H1 (cell line): Measurements from ENCODE around the gene GLYR1. TPM values are rescaled to one million over a fixed set of nuclear protein-coding genes. Genes with fewer than 3 reads are reported as not detected.

Experiments used
- CTCF ChIA-PET: fragments of 300-600 bp; sonication (Branson Sonifier 250); formaldehyde crosslinking; loops from one replicate; lab custom pipeline; 2021; ENCODE audit not compliant: partially characterized antibody; lab: Charles Lee
- POLR2A ChIA-PET: fragments of 300-600 bp; sonication (Branson Sonifier 250); formaldehyde crosslinking; loops from one replicate; lab custom pipeline; 2021; ENCODE audit warnings: inconsistent platforms; ENCODE audit not compliant: partially characterized antibody; lab: Charles Lee
- DNase-seq, 2 experiments: peaks; one replicate each; pipeline versions ENCODE4 v3.0.0 to v3.0.0-alpha.2; 2010 to 2022; ENCODE audit warnings: low spot score in 2 of 2, low read depth in 1 of 2, mixed read lengths in 1 of 2
- FAIRE-seq: peaks from 2 replicates; lab custom pipeline; 2011; peaks lifted over from hg19 to GRCh38; lab: Jason Lieb, UNC
- H2AFZ ChIP-seq: 2 replicates; pipeline ENCODE4 v1.8.1; 2012; ENCODE audit warnings: low read length, inconsistent platforms
- H2AK5ac ChIP-seq: 2 replicates; pipeline ENCODE4 v1.6.1; 2013; ENCODE audit warnings: low read depth, low read length
- H2BK120ac ChIP-seq: replicated peaks from 2 replicates; pipeline ENCODE3; 2013; ENCODE audit warnings: low read depth, low read length, inconsistent platforms
- H2BK12ac ChIP-seq: 2 replicates; pipeline ENCODE4 v1.6.1; 2013; ENCODE audit warnings: low read depth, low read length
- H2BK15ac ChIP-seq: 2 replicates; pipeline ENCODE4 v1.6.1; 2013; ENCODE audit warnings: low read length
- H2BK20ac ChIP-seq: 2 replicates; pipeline ENCODE4 v1.6.1; 2013; ENCODE audit warnings: low read length
- H2BK5ac ChIP-seq: 2 replicates; pipeline ENCODE4 v1.6.1; 2013; ENCODE audit warnings: low read depth, low read length
- H3K14ac ChIP-seq: 2 replicates; pipeline ENCODE4 v1.6.1; 2013; ENCODE audit warnings: inconsistent platforms; ENCODE audit not compliant: insufficient read length
- H3K18ac ChIP-seq: 2 replicates; pipeline ENCODE4 v1.6.1; 2013; ENCODE audit warnings: low read length; ENCODE audit errors: extremely low read depth
- H3K23ac ChIP-seq: 2 replicates; pipeline ENCODE4 v1.6.1; 2013; ENCODE audit warnings: inconsistent platforms; ENCODE audit not compliant: insufficient read length
- H3K23me2 ChIP-seq: 2 replicates; pipeline ENCODE4 v1.6.1; 2013; ENCODE audit warnings: low read depth, low read length
- H3K27ac ChIP-seq: 2 replicates; pipeline ENCODE4 v1.6.1; 2011; ENCODE audit warnings: low read depth, low read length, inconsistent platforms
- H3K27me3 ChIP-seq, 4 experiments: replicated peaks in 1 of 4; 1 replicate in 1 of 4; 2 replicates in 3 of 4; pipeline versions ENCODE4 v1.6.1 to v1.8.1; 2011 to 2013; ENCODE audit warnings: low read length in 3 of 4, mild to moderate bottlenecking in 3 of 4, inconsistent platforms in 2 of 4, mixed read lengths in 2 of 4, moderate library complexity in 1 of 4; ENCODE audit not compliant: control insufficient read depth in 3 of 4, insufficient read depth in 3 of 4; ENCODE audit errors: extremely low read depth in 1 of 4
- H3K36me3 ChIP-seq, 4 experiments: 2 replicates each; pipeline versions ENCODE4 v1.6.1 to v1.8.1; 2011 to 2013; ENCODE audit warnings: mild to moderate bottlenecking in 4 of 4, low read length in 3 of 4, moderate library complexity in 2 of 4, control low read depth in 1 of 4, inconsistent platforms in 1 of 4; ENCODE audit not compliant: insufficient read depth in 4 of 4, control insufficient read depth in 2 of 4
- H3K4ac ChIP-seq: replicated peaks from 2 replicates; pipeline ENCODE3; 2013; ENCODE audit warnings: low read length, low read depth, mixed read lengths, inconsistent platforms; ENCODE audit not compliant: insufficient read length
- H3K4me1 ChIP-seq, 4 experiments: replicated peaks in 1 of 4; 1 replicate in 1 of 4; 2 replicates in 3 of 4; pipeline versions ENCODE4 v1.6.1 to v1.8.1; 2011 to 2013; ENCODE audit warnings: low read length in 3 of 4, inconsistent platforms in 2 of 4, mixed read lengths in 1 of 4; ENCODE audit not compliant: insufficient read depth in 4 of 4, control insufficient read depth in 3 of 4
- H3K4me2 ChIP-seq, 2 experiments: 2 replicates each; pipeline versions ENCODE4 v1.6.1 to v1.8.1; 2011 to 2013; ENCODE audit warnings: low read depth in 2 of 2, low read length in 2 of 2, control low read depth in 1 of 2, inconsistent platforms in 1 of 2, mild to moderate bottlenecking in 1 of 2; ENCODE audit not compliant: insufficient read depth in 1 of 2
- H3K4me3 ChIP-seq, 4 experiments: fragments of 200-600, 300-600 bp in 1 of 4; sonication (generic), shearing (Covaris generic), sonication (Bioruptor Twin) in 1 of 4; 2 replicates each; pipeline versions ENCODE4 v1.5.1 to v1.8.1; 2011 to 2016; ENCODE audit warnings: low read length in 4 of 4, low read depth in 3 of 4, control low read depth in 2 of 4, inconsistent platforms in 2 of 4, mild to moderate bottlenecking in 2 of 4, mixed read lengths in 1 of 4, moderate library complexity in 1 of 4; ENCODE audit not compliant: insufficient read depth in 2 of 4; ENCODE audit errors: extremely low read depth in 1 of 4
- H3K56ac ChIP-seq: replicated peaks from 2 replicates; pipeline ENCODE3; 2013; ENCODE audit warnings: low read depth, mild to moderate bottlenecking, mixed read lengths, low read length, inconsistent platforms; ENCODE audit not compliant: insufficient read length
- H3K79me1 ChIP-seq: 2 replicates; pipeline ENCODE4 v1.6.1; 2013; ENCODE audit warnings: low read depth, low read length, control low read depth
- H3K79me2 ChIP-seq, 2 experiments: 2 replicates each; pipeline versions ENCODE4 v1.6.1 to v1.8.1; 2012 to 2013; ENCODE audit warnings: low read length in 2 of 2, mild to moderate bottlenecking in 2 of 2, inconsistent platforms in 1 of 2; ENCODE audit not compliant: insufficient read depth in 2 of 2, control insufficient read depth in 1 of 2
- H3K9ac ChIP-seq, 4 experiments: replicated peaks in 1 of 4; 1 replicate in 1 of 4; 2 replicates in 3 of 4; pipeline versions ENCODE4 v1.6.1 to v1.8.1; 2011 to 2013; ENCODE audit warnings: low read depth in 3 of 4, low read length in 3 of 4, control low read depth in 2 of 4, mild to moderate bottlenecking in 2 of 4, moderate library complexity in 2 of 4, inconsistent platforms in 1 of 4; ENCODE audit errors: extremely low read depth in 1 of 4
- H3K9me3 ChIP-seq, 2 experiments: 2 replicates each; pipeline versions ENCODE4 v1.6.1 to v1.8.1; 2012 to 2013; ENCODE audit warnings: mild to moderate bottlenecking in 2 of 2, moderate library complexity in 2 of 2, control low read depth in 1 of 2, inconsistent platforms in 1 of 2, low read depth in 1 of 2, low read length in 1 of 2, mixed read lengths in 1 of 2; ENCODE audit not compliant: insufficient read depth in 2 of 2
- H4K20me1 ChIP-seq, 2 experiments: replicated peaks in 1 of 2; 2 replicates each; pipeline versions ENCODE3 to v1.8.1; 2011 to 2013; ENCODE audit warnings: inconsistent platforms in 2 of 2, low read length in 2 of 2, mild to moderate bottlenecking in 1 of 2; ENCODE audit not compliant: insufficient read depth in 2 of 2, control insufficient read depth in 1 of 2
- H4K5ac ChIP-seq: 2 replicates; pipeline ENCODE4 v1.6.1; 2013; ENCODE audit warnings: low read length, low read depth, mixed read lengths, inconsistent platforms; ENCODE audit not compliant: insufficient read length
- H4K8ac ChIP-seq: 2 replicates; pipeline ENCODE4 v1.8.0; 2013; ENCODE audit warnings: mild to moderate bottlenecking, moderate library complexity, low read length, inconsistent platforms; ENCODE audit not compliant: insufficient read depth; ENCODE audit errors: extremely low read depth
- H4K91ac ChIP-seq: replicated peaks from 2 replicates; pipeline ENCODE3; 2013; ENCODE audit warnings: low read length, mixed read lengths, inconsistent platforms; ENCODE audit not compliant: insufficient read length
- CEBPB ChIP-seq: IDR thresholded peaks from 2 replicates; pipeline ENCODE4 v1.6.1; 2012; ENCODE audit warnings: low read depth, low read length
- CHD1 ChIP-seq: IDR thresholded peaks from 2 replicates; pipeline ENCODE4 v1.6.1; 2012; ENCODE audit warnings: low read depth, low read length, improper control_type of control experiment
- CREB1 ChIP-seq: IDR thresholded peaks from 2 replicates; pipeline ENCODE4 v1.6.1; 2012; ENCODE audit warnings: inconsistent platforms
- E2F6 ChIP-seq: IDR thresholded peaks from 2 replicates; pipeline ENCODE4 v1.6.1; 2012; ENCODE audit warnings: inconsistent platforms
- JUN ChIP-seq: IDR thresholded peaks from 2 replicates; pipeline ENCODE4 v1.6.1; 2011; ENCODE audit warnings: low read depth, mild to moderate bottlenecking, improper control_type of control experiment, low read length
- RAD21 ChIP-seq, 2 experiments: IDR thresholded peaks in 1 of 2; conservative IDR thresholded peaks in 1 of 2; 2 replicates each; pipeline ENCODE4 v1.6.1; 2011; ENCODE audit warnings: low read depth in 2 of 2, low read length in 2 of 2, improper control_type of control experiment in 1 of 2, inconsistent platforms in 1 of 2, mild to moderate bottlenecking in 1 of 2, moderate library complexity in 1 of 2
- RXRA ChIP-seq: IDR thresholded peaks from 2 replicates; pipeline ENCODE4 v1.6.1; 2011; ENCODE audit warnings: low read depth, mild to moderate bottlenecking, low read length, moderate library complexity; ENCODE audit not compliant: insufficient read depth
- SIX5 ChIP-seq: IDR thresholded peaks from 2 replicates; pipeline ENCODE4 v1.6.1; 2011; ENCODE audit warnings: mild to moderate bottlenecking, low read depth, low read length
- SP1 ChIP-seq: IDR thresholded peaks from 2 replicates; pipeline ENCODE4 v1.6.1; 2011; ENCODE audit warnings: low read depth, low read length
- TAF1 ChIP-seq: IDR thresholded peaks from 2 replicates; pipeline ENCODE4 v1.6.1; 2011; ENCODE audit warnings: mild to moderate bottlenecking, low read depth, low read length
- TBP ChIP-seq: IDR thresholded peaks from 2 replicates; pipeline ENCODE4 v1.6.1; 2011; ENCODE audit warnings: low read depth, low read length, improper control_type of control experiment
- TCF12 ChIP-seq: IDR thresholded peaks from 2 replicates; pipeline ENCODE4 v1.6.1; 2011; ENCODE audit warnings: low read depth, mild to moderate bottlenecking, low read length
- USF2 ChIP-seq: IDR thresholded peaks from 2 replicates; pipeline ENCODE4 v1.6.1; 2011; ENCODE audit warnings: low read length, improper control_type of control experiment
- WGBS, 2 experiments: shearing (Covaris generic) in 1 of 2; methylation state at CpG; one replicate each; pipeline versions ENCODE4 v1.1.6 to v1.1.7; 2013 to 2015; ENCODE audit warnings: low lambda C conversion rate in 2 of 2, mixed read lengths in 2 of 2, inconsistent platforms in 1 of 2, low coverage in 1 of 2, missing lambda C conversion rate in 1 of 2; ENCODE audit not compliant: insufficient replicate concordance in 2 of 2, insufficient coverage in 1 of 2, insufficient read length in 1 of 2; ENCODE audit errors: extremely low coverage in 1 of 2, missing lambda C conversion rate in 1 of 2; 5-methylcytosine and 5-hydroxymethylcytosine counted together
- polyA plus RNA-seq, 7 experiments: library from polyadenylated mRNA; depleted of rRNA in 3 of 7; stranded (reverse) in 5 of 7; unstranded in 2 of 7; fragments of >200 nt in 5 of 7; fragments of 200-250 nt in 2 of 7; gene quantifications; 1 replicate in 5 of 7; 2 replicates in 1 of 7; 4 replicates in 1 of 7; pipeline versions ENCODE4 v1.2.1 to v1.2.3, GENCODE V29; 2011 to 2013; ENCODE audit warnings: missing spikeins in 2 of 7, mixed read lengths in 2 of 7
- total RNA-seq: library from RNA; stranded (reverse); fragmentation: NEBNext Ultra II Directional; extraction: Animal tissue kit (Norgen Biotek cat#: 25700); gene quantifications from 2 replicates; pipeline ENCODE4 v1.2.1, GENCODE V29; 2021

Gene GLYR1
- total and polyA plus RNA-seq, 2 of the 8 experiments (the other 6 are each of a cell fraction or from before 2014, with no cell fraction given) = 50.2 to 115 TPM

- Histone ChIP-seq H4K8ac (no peak overlapping the region), H3K4ac (no peak overlapping the region), H3K23me2 (no peaks in the 10 kb centered on the region), H2BK15ac (no peak overlapping the region), H3K14ac (no peak overlapping the region), H2BK12ac (no peak overlapping the region), H3K27me3 (no peaks in the 10 kb centered on the region), H3K4me1 (no peaks in the 10 kb centered on the region), H4K5ac (no peak overlapping the region), H2BK20ac (no peak overlapping the region), H2BK120ac (no peak overlapping the region), H3K18ac (no peak overlapping the region), H3K79me1 (peaks cover 4% of the 10 kb centered on the region; the same call in 1 of the 2 replicates), H3K9me3 (no peaks in the 10 kb centered on the region), H3K9ac (no peak overlapping the region), H4K91ac (no peak overlapping the region), H3K79me2 (0 out of 4 replicates have a peak, but pooled peaks cover 0 to 2% of the 10 kb centered on the region in 2 experiments), H2BK5ac (no peak overlapping the region), H3K36me3 (peaks cover 30 to 69% (median 55%) of the 10 kb centered on the region in 4 experiments), H3K56ac (no peak overlapping the region), H4K20me1 (peaks cover 2 to 6% of the 10 kb centered on the region in 2 experiments), H3K23ac (no peak overlapping the region), H2AK5ac (no peak overlapping the region), H2AFZ (no peak overlapping the region), H3K27ac (no peak overlapping the region), H3K4me3 (no peak overlapping the region), H3K4me2 (no peak overlapping the region)
- no peak for FAIRE-seq
- CTCF ChIA-PET = interaction anchor here (1.0 kb wide), 1 partner anchor 124 kb away, joined by 3 read pairs; no protein-coding TSS in a partner anchor
- DNase-seq = no peak
- POLR2A ChIA-PET = interaction anchor here (1.4 kb wide), 2 partner anchors 16 to 62 kb away, joined by 4 read pairs; no protein-coding TSS in a partner anchor
- 90% methylated on average over 7 of the region's 7 CpGs; no CpG with 5 or more reads in 1 of the 2 experiments for WGBS, 2 experiments
- TF ChIP-seq CREB1 (no peak), SIX5 (no peak), RXRA (no peak), TAF1 (no peak), CEBPB (no peak), TCF12 (no peak), E2F6 (no peak), RAD21 (IDR thresholded peaks at IDR 0.05 in 1 of 2, conservative IDR thresholded peaks at IDR 0.05 in 1 of 2; ENCODE audit: low read depth in 2 of 2, low read length in 2 of 2) (no peak), TBP (no peak), SP1 (no peak), USF2 (no peak), CHD1 (no peak), JUN (no peak)
Observed at GRCh38 chr16:4830408-4830807, 16.7 kb downstream of the GLYR1 start.
